Measurements from ENCODE around the gene TMBIM4. TPM values are rescaled to one million over a fixed set of nuclear protein-coding genes. Genes with fewer than 3 reads are reported as not detected.

Gene TMBIM4
- total RNA-seq, 4 donors from 2014 or later, result 104 to 131 (median 114) TPM

DNA sequence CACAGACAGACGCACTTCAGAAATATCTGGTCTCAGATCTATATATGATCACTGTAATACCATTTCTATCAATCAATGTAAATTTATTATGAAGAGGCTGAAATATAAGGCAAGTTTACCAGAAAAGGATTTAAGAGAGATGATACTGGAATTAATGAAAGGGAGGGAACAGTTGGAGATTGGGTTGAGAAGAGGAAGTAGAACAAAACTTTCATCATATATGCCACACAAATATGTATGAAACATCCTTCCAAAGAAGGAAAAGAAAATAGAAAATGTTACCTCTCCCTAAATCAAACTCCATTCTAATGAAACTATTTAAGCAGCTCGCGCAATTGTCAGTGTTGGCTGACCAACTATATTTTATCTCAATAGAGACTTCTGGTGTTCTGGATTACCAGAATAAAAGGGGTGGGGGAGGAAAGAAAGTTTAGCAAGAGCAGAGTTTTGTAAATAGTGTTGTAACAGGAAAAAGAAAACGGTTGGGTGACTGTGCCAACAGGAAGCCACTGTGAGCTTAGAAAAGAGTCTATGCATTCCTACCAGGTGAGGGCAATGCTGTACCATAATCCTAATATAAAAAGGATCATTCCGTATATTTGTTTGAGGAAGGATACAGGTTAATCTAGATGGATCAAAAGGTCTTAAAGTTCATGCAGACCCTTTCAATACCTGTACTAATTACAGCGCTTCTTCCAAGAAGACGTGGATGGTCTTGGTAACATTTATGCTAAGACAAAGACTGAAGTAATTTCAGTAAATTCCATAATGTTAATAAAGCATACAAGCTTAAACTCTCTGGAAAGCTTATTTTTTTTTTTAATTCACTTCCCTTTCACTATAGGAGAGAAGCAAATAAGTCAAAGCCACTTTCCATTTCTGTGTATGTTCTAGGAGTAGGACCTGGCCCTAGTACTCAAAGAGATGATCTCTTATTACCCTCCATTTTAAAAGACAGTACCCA, 24.7 kb downstream of the TMBIM4 start:
- Histone ChIP-seq H3K27ac (peak overlapping the region in 2 of 4 donors; percentile 41 to 56), H3K36me3 (peaks cover 5 to 71% (median 8%) of the 10 kb centered on the region in 3 donors), H3K9me3 (peaks cover 0 to 22% (median 19%) of the 10 kb centered on the region in 3 donors), H3K4me3 (no peak overlapping the region), H3K27me3 (no peaks in the 10 kb centered on the region), H3K4me1 (peaks cover 0 to 16% (median 3%) of the 10 kb centered on the region in 3 donors)
- 31 to 39% methylated on average over 7 of the region's 7 CpGs for WGBS, 2 donors
- no peak for TF ChIP-seq POLR2A (IDR thresholded peaks at IDR 0.05)
- TF ChIP-seq, protein P1, sequence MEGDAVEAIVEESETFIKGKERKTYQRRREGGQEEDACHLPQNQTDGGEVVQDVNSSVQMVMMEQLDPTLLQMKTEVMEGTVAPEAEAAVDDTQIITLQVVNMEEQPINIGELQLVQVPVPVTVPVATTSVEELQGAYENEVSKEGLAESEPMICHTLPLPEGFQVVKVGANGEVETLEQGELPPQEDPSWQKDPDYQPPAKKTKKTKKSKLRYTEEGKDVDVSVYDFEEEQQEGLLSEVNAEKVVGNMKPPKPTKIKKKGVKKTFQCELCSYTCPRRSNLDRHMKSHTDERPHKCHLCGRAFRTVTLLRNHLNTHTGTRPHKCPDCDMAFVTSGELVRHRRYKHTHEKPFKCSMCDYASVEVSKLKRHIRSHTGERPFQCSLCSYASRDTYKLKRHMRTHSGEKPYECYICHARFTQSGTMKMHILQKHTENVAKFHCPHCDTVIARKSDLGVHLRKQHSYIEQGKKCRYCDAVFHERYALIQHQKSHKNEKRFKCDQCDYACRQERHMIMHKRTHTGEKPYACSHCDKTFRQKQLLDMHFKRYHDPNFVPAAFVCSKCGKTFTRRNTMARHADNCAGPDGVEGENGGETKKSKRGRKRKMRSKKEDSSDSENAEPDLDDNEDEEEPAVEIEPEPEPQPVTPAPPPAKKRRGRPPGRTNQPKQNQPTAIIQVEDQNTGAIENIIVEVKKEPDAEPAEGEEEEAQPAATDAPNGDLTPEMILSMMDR (IDR thresholded peaks at IDR 0.05), result peak in 5 of 6 experiments; percentile 44 to 75 (median 70)
- intact Hi-C loops (cut with DNase I), result no loop called here
- no peak for DNase-seq

DNA sequence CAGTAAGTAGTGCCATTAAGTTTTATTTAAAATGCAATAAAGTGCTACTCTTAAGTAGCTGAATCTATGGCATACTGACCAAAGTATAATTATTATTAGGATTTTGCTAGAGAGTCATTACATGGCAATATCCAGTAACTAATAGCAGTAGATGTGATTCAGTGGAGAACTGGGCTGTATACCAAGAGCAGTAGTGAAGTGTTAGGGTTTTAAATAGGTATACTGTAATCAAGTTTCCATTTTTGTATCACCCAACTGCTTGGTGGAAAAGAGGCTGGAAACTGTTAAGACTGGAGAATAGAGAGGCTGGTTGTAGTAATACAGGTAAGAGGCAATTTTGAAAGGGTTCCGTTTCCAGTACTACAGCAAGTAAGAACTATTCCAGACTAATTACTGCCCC, 25.9 kb downstream of the TMBIM4 start:
- TF ChIP-seq POLR2A (IDR thresholded peaks at IDR 0.05), result no peak
- TF ChIP-seq, protein P1 (IDR thresholded peaks at IDR 0.05), result no peak
- Histone ChIP-seq H3K36me3 (peaks cover 5 to 74% (median 8%) of the 10 kb centered on the region in 3 donors), H3K27me3 (no peaks in the 10 kb centered on the region), H3K27ac (no peak overlapping the region), H3K9me3 (peaks cover 0 to 25% (median 22%) of the 10 kb centered on the region in 3 donors), H3K4me3 (no peak overlapping the region), H3K4me1 (peaks cover 0 to 16% (median 3%) of the 10 kb centered on the region in 3 donors)
- WGBS, 2 donors, result 100% methylated on average over 1 of the region's 1 CpG
- intact Hi-C loops (cut with DNase I), result no loop called here
- no peak for DNase-seq

DNA sequence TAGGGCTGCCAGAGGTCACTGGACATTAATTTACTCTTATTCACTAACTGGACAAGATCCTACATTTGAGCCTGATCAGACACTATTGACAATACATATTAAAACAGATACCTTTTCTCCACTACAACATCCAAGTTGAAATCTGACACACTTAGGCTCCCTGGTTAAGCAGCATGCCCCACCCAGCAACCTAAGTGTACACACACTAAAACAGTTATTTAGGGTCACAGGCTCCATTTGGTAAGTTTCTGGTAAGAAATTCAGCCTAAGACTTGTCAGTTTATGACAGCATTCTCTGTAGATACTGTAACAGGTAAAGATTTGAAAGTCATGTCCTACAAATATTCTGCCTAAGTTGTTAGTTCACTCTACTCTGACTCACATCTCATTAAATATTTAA, 27.0 kb downstream of the TMBIM4 start:
- Histone ChIP-seq H3K27ac (no peak overlapping the region), H3K9me3 (peaks cover 0 to 25% (median 22%) of the 10 kb centered on the region in 3 donors)
- TF ChIP-seq POLR2A (IDR thresholded peaks at IDR 0.05), result no peak
- TF ChIP-seq, protein P1 (IDR thresholded peaks at IDR 0.05), result no peak

DNA sequence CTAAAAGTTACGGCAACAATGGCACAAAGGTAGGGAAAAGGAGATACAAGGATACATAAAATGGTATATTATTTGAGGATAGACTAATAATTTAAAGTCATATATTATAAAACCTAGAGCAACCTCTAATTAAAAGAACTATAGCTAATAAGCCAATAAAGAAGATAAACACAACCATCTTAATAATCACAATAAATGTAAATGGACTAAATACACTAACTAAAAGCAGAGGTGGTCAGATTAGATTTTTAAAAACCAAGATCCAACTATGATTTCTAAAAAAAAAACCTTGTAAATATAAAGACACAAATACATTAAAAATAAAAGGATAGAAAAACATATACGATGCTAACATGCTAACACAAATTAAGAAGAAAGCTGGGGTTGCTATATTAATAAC, 28.5 kb downstream of the TMBIM4 start:
- H3K4me3 ChIP-seq, result no peak overlapping the region
- no peak overlapping the region for H3K27ac ChIP-seq
- H3K36me3 ChIP-seq, result peaks cover 5 to 82% (median 9%) of the 10 kb centered on the region in 3 donors
- intact Hi-C loops (cut with DNase I), result no loop called here
- no peak for DNase-seq
- H3K9me3 ChIP-seq, result peaks cover 0 to 25% (median 22%) of the 10 kb centered on the region in 3 donors
- H3K27me3 ChIP-seq, result no peaks in the 10 kb centered on the region
- peaks cover 0 to 16% (median 3%) of the 10 kb centered on the region in 3 donors for H3K4me1 ChIP-seq
- WGBS, 2 donors, result 98 to 100% methylated on average over 2 of the region's 2 CpGs
- TF ChIP-seq POLR2A (IDR thresholded peaks at IDR 0.05), result no peak
- TF ChIP-seq, protein P1 (IDR thresholded peaks at IDR 0.05), result no peak

More for the DNA sequence above, 27.0 kb downstream of the TMBIM4 start:
- Histone ChIP-seq H3K4me1 (peaks cover 0 to 16% (median 3%) of the 10 kb centered on the region in 3 donors), H3K27me3 (no peaks in the 10 kb centered on the region), H3K36me3 (peaks cover 5 to 74% (median 6%) of the 10 kb centered on the region in 3 donors), H3K4me3 (no peak overlapping the region)
- DNase-seq, result no peak
- intact Hi-C loops (cut with DNase I), result no loop called here

DNA sequence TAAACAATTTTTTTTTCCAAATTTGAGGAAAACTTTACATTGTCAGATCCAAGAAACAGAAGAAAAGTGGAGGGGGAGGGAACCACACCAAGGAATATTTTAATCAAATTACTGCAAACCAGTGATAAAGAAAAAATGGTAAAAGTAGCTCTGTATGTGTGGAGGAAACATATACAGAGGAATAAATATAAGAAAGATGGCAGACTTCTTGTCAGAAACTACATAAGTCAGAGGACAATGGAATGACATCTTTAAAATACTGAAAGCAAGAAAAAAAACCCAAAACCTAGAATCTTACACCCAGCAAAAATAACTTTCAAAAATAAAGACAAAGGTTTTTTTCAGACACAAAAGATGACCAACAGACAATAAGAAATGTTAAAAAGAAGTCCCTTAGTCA, 29.1 kb downstream of the TMBIM4 start:
- H3K27me3 ChIP-seq, result no peaks in the 10 kb centered on the region
- H3K27ac ChIP-seq, result no peak overlapping the region
- peaks cover 0 to 25% (median 22%) of the 10 kb centered on the region in 3 donors for H3K9me3 ChIP-seq
- intact Hi-C loops (cut with DNase I), result no loop called here
- H3K4me1 ChIP-seq, result peaks cover 0 to 15% (median 3%) of the 10 kb centered on the region in 3 donors
- DNase-seq, result no peak
- H3K4me3 ChIP-seq, result no peak overlapping the region
- peaks cover 5 to 85% (median 9%) of the 10 kb centered on the region in 3 donors for H3K36me3 ChIP-seq
- TF ChIP-seq, protein P1 (IDR thresholded peaks at IDR 0.05), result no peak
- no peak for TF ChIP-seq POLR2A (IDR thresholded peaks at IDR 0.05)

All from esophagus squamous epithelium (tissue), 5 donors.